ENCODE results near the gene WNK4.

WNK4 gene

GRCh38 chr17:42773290-42774035, 6.9 kb upstream of the WNK4 start, which contains the start of gene VPS25:
TSS of gene VPS25 (plus strand) at chr17:42773449. CDS start at chr17:42773476, 27 bp downstream.
- peak; percentile 74 to 77 for DNase-seq

GRCh38 chr17:42774066-42774745, 6.2 kb upstream of the WNK4 start:
- DNase-seq, result no peak

- no peak for DNase-seq
Observed at GRCh38 chr17:42775534-42776098, 4.8 kb upstream of the WNK4 start.

- no peak for DNase-seq
Observed at GRCh38 chr17:42778570-42778969, 1.8 kb upstream of the WNK4 start.

GRCh38 chr17:42779304-42779935, 990 bp upstream of the WNK4 start:
- no peak for DNase-seq

- no peak for DNase-seq
Observed at GRCh38 chr17:42780851-42781638, 635 bp downstream of the WNK4 start.

GRCh38 chr17:42781639-42782165, 1.3 kb downstream of the WNK4 start:
- no peak for DNase-seq

GRCh38 chr17:42782166-42783061, 2.0 kb downstream of the WNK4 start:
- DNase-seq, result no peak

- DNase-seq, result no peak
Observed at GRCh38 chr17:42783062-42783790, 2.8 kb downstream of the WNK4 start.

- DNase-seq, result no peak
Observed at GRCh38 chr17:42783791-42784138, 3.4 kb downstream of the WNK4 start.

- no peak for DNase-seq
Observed at GRCh38 chr17:42784409-42784808, 4.0 kb downstream of the WNK4 start.

- no peak for DNase-seq
Observed at GRCh38 chr17:42784811-42785592, 4.6 kb downstream of the WNK4 start.

- no peak for DNase-seq
Observed at GRCh38 chr17:42787266-42787665, 6.9 kb downstream of the WNK4 start.

- no peak for DNase-seq
Observed at GRCh38 chr17:42791948-42792347, 11.5 kb downstream of the WNK4 start.

GRCh38 chr17:42792545-42792944, 12.1 kb downstream of the WNK4 start:
- DNase-seq, result no peak

GRCh38 chr17:42795061-42795460, 14.7 kb downstream of the WNK4 start:
- DNase-seq, result no peak

- no peak for DNase-seq
Observed at GRCh38 chr17:42795465-42795864, 15.1 kb downstream of the WNK4 start.

GRCh38 chr17:42796066-42796758, 15.8 kb downstream of the WNK4 start:
- no peak for DNase-seq
